HS-5 (cell line): ENCODE measurements around the gene CIAO3.

Source experiments
- DNase-seq: peaks from one replicate; pipeline ENCODE4 v3.0.0-alpha.2; 2012; ENCODE audit warnings: low read depth

The CIAO3 gene

DNA sequence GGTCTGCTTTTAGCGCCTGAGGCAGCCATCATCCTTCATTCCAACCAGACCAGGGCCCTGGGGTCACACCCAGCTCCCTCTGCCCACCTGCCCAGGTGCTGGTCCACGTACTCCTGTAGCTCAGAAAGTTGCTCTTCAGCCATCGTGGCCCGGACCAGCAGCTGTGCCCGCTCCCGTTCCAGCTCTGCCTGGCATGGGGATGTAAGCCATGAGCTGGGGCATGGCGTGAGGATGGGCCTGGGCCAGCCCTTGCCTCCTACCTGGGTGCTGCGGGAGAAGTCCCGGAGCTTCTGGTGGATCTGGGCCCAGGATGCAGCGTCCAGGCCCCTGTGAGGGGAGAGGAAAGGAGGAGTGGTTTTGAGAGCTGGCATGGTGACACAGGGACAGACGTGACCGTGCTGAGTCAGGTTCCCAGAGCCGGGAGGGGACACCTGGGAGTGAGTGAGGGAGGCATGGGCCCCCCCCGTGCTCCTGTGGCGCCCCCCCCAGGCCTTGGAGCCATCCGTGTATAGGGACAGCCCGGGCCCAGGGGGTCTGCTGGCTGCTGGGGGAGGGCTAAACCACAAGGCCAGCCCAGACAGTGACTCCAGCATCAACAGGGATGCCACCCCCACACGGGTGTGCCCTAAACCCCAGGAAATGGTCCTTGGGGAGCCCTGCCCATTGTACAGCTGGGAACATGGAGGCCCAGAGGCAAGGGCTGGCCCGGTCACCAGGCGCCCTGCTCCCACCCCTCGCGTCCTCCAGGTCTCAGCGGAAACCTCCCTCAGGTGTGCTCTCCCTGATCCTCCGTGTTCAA lies 17.8 kb downstream of the CIAO3 start:
- no peak for DNase-seq

DNA sequence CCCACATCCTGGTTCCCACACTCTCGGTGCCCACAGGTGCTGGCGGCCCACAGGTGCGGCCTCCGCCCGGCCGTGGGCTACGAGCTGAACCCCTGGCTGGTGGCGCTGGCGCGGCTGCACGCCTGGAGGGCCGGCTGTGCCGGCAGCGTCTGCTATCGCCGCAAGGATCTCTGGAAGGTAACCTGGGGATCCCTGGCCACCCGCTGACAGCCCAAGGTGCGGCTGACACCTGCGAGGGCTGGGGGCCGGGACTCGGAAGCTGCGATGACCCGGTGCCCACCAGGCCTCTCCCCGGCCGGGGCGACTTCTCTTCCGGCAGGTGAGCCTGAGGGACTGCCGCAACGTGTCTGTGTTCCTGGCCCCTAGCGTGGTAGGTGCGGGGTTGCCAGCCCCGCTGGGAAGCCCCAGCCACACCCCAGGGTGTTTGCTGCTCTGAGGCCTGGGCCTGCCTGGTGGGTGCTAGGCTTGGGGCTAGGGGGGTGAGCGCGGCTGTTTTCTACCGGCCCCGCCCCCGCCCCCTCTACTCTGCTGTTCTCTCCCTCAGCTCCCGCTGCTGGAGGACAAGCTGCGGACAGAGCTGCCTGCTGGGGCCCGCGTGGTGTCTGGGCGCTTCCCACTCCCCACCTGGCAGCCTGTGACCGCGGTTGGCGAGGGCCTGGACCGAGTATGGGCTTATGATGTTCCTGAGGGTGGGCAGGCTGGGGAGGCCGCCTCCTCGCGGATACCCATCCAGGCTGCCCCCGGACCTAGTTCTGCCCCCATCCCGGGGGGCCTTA lies 18.8 kb downstream of the CIAO3 start:
- no peak for DNase-seq

DNA sequence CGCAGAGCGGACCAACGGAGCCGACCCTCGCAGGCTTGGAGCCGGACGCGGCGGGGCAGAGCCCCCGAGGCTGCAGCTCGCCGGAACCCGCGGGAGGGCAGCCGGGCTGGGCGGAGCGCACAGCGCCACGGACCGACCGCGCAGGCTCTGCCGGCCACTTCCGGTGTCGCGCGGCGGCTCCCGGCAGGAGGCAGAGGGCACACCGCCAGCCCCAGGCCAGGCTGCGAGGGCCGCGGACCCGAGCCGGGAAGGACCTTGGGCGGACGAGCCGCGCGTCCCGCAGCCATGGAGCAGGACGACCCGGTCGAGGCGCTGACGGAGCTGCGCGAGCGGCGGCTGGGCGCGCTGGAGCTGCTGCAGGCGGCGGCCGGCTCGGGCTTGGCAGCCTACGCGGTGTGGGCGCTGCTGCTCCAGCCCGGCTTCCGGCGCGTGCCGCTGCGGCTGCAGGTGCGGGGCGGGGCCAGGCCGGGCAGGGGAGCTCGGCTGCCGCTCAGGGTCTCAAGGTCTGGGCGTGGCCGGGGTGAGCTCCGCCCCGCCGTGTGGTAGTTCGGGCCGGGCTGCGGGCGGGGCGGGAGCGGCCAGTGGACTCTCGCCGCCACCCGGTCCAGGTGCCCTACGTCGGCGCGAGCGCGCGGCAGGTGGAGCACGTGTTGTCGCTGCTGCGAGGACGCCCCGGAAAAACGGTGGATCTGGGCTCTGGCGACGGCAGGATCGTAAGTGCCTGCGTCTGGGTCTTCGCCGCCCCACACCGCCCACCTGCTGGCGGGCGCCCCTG lies 19.6 kb downstream of the CIAO3 start, which contains the start of gene ANTKMT:
TSS of gene ANTKMT (plus strand) at position 157 of the 775 bp plus-strand sequence. CDS start at position 286, 129 bp downstream.
- DNase-seq = no peak

DNA sequence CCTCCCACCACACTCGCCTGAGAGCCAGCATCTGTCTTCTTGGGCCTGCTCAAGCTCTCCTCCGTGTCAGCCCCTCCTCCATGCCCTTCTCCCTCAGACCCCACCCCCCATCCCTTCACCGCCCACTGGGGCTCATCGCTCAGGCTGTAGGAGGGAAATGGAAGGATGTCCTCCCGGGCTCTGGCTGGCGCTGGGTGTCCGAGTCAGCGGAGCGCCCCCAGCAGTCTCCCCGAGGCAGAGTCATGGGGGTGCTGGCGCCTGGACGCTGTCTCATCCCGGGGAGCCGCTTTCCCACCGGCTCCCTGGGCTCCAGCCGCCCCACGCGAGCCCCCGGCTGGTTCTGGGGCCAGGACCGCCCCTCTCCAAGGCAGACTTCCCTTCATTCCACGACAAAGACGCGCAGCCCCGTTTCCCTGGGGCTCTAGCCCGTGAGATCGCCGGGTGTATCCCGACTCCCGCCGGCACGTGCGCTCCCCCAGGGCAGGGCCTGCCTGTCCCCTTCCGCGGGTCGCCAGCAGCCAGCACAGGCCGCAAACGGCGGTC lies 20.3 kb downstream of the CIAO3 start:
- DNase-seq = no peak

DNA sequence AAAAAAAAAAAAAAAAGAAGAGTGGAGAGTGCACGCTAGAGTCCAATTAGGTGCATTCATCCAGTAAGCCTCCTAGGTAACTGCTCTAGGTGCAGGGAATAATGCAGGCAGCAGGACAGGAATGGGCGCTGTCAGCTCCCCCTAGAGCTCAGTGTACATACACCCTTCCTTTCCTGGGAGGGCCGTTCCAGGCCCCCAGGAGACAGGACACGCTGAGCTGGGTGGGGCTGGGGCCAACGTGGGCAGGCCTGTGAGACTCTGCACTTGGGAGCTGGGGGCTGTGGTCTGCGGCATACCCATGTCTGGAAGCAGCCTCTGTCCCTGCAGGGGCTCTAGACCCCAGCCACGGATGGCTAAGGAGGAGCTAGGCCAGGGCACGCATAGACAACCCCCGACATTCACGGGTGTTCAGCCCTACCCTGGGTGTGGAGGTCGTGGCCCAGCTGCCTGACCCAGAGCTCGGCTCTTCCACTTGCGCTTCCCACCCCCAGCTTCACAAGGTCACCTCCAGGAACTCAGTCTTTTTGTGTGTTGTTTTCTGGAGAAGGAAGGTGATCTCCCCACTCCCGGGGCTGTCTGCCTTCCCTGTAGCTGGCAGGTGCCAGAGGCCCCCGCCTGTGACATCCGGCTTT lies 20.9 kb downstream of the CIAO3 start:
- no peak for DNase-seq

DNA sequence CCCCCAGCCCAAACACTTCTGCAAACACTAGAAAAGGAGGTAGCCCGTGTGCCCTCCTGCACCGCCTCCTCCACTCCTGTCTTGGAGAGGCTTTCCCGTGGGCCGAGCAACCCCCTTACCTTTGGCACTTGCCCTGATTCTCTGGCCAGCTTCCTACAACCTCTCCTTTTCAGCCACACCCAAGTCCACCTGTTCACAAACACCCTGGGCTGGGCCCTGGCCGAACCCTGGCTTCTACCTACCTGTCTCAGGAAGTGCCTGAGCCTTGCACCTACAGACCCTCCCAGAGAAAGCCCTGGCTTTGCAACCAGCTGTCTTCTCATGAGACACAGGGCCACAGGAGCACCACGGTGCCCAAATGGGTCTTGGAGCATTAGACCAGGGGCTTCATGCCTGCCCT lies 21.9 kb downstream of the CIAO3 start:
- no peak for DNase-seq

DNA sequence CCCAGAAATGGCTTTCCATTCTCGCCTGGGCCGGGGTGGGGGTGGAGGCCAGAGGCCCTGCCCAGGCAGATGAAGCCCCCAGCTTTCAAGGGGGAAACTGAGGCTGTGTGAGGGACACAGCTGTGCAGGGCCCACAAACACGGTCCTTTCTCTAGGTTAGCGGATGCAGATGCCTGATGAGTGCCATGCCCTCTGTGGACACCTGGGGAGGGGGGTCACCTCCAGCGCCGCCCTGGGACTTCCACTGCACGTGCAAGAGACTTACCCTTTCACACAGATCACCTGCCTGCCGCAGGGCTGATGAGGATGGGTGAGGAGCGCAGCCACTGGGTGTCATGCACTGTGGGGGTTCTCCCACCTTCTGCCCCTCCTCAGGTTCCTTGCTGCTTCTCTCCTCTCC lies 22.4 kb downstream of the CIAO3 start:
- DNase-seq = no peak

DNA sequence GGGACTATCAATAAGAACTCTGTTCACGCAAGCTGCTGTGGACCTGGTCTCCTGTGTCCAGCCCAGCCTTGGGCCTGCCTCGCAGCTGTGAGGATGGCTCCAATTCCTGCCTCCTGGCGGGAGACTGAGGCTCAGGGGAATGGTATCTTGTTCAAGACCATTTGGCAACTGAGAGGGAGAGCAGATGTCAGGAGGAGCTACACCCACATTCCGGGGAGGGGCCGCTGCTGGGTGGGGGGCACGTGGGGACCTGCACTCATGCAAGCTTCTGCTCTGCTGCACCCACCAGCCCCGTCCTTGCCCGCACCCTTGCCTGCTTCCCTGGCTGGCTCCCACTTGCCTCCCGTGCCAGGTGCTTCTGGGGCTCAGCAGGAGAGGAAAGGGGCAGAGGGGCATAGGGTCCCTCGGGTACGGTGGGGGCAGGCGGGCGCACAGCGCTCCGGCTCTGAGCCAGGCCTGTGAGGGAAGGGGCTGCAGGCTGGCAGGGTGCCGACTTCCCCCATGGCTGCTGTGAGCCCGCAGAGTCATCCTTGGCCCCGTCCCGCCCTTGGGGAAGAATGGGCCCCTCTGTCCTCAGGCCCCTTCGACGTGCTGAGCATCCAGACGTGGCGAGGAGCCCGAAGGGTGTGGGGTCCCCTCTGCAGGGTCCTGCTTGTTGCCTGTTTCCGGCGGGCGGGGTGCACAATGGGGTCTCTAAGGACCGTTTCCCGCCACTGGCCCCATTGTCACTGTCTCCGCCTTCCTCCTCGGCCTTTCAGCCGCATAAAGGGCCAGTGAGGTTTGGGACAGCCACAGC lies 23.1 kb downstream of the CIAO3 start:
- no peak for DNase-seq

DNA sequence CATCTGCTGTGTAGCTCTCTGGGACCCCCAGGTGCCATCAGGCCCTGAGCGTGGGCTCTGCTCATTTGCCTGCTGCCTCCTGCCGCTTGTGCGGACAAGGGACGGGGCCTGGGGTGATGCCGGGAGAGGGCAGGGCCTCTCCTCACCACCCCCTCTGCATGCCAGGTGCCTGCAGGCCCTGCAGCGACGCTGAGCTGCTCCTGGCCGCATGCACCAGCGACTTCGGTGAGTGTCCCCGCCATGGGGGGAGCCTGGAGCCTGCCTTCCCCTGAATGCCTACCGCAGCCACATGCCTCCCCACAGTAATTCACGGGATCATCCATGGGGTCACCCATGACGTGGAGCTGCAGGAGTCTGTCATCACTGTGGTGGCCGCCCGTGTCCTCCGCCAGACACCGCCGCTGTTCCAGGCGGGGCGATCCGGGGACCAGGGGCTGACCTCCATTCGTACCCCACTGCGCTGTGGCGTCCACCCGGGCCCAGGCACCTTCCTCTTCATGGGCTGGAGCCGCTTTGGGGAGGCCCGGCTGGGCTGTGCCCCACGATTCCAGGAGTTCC lies 23.9 kb downstream of the CIAO3 start:
- DNase-seq = no peak

DNA sequence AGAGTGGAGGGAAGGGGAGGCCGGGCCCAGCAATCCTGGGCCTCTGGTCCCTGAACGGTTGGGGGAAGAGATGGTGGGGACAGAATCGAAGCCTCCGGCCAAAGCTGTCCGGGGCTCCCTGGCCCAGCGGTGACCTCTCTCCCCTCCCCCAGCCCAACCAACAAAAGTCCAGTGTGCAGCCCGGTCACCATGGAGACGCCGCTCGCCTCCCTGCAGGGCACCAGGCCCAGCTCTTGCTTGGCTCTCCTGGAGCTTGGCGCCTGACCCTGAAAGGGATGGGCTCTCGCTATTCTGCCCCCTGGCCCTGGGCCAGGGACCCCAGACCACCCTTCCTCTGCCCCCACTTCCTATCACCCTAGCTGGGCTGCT lies 24.6 kb downstream of the CIAO3 start:
- no peak for DNase-seq

DNA sequence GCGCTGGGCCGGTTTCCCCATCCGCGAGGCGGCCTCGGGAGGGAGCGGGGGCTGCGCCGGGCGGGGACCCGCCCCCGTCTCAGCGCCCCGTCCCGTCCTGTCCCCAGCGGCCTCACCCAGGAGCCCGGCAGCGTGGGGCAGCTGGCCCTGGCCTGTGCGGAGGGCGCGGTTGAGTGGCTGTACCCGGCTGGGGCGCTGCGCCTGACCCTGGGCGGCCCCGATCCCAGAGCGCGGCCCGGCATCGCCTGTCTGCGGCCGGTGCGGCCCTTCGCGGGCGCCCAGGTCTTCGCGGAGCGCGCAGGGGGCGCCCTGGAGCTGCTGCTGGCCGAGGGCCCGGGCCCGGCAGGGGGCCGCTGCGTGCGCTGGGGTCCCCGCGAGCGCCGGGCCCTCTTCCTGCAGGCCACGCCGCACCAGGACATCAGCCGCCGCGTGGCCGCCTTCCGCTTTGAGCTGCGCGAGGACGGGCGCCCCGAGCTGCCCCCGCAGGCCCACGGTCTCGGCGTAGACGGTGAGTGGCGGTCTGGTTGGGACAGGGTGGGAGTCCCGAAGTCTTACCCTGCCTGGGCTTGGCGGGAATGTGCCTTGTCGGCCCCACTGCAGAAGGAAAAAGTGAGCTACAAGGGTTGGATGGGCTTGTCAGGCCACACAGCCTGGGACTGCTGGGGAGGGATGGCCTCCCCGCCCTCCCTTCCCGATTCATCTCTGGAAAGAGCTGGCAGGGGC lies 25.2 kb downstream of the CIAO3 start:
- DNase-seq = no peak

DNA sequence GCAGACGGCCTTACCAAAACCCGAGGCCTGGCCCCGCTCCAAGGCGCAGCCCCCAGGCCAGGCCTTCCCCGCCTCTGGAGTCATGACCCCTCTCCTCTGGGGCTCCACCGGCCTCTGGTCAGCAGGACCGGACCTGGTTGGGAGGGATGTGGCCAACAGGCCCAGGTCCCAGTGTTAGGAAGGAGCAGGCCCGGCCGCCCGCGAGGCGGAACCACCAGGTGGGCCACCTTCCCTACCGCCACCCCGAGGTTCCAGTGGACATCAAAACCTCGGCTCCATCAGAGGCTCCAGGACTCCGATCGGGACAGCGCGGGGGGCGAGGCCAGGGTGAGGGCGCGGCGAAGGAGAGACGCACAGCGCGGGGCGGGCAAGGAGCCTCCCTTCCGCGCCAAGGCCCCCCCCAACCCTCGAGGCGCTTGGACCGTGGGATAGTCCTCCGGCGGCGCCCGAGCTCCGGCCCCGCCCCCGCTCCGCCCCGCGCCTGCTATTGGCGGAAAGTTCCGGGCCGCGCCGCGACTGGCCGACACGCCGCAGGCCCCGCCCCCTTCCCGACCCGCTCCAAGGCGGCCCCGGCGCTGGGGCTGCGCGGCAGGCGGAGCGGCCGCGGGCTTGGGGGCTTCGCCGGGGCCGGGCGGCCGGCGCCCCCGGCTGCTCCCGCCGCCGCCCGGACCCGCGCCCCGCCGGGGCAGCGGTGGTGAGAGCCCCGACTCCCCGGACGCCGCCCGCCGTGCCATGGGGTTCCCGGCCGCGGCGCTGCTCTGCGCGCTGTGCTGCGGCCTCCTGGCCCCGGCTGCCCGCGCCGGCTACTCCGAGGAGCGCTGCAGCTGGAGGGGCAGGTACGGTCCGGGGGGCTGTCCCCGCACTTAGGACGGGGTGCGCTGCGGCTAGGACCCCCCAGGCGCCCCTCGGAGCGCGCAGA lies 26.0 kb downstream of the CIAO3 start, which contains the start of gene METRN:
TSS of gene METRN (plus strand) at position 561 of the 919 bp plus-strand sequence. CDS start at position 733, 172 bp downstream.
- no peak for DNase-seq

DNA sequence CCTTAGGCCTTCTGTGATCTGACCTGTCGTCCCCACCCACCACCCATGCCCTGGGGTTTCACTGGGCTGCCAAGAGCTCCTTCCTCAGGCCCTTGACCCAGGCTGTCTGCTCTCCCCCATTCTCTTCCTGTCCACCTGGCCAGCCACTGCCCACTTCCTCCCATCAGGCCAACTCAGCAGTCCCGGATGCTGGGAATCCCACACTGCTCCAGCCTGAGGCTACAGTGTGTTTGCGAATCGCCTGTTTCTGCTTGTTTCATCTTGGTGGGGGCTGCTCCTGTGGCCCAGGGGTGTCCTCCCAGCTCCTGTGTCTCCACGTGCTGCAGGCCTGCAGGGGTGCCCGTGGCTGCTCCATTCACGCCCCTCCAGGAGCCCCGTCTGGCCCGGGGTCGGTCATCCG lies 26.7 kb downstream of the CIAO3 start:
- DNase-seq = no peak

DNA sequence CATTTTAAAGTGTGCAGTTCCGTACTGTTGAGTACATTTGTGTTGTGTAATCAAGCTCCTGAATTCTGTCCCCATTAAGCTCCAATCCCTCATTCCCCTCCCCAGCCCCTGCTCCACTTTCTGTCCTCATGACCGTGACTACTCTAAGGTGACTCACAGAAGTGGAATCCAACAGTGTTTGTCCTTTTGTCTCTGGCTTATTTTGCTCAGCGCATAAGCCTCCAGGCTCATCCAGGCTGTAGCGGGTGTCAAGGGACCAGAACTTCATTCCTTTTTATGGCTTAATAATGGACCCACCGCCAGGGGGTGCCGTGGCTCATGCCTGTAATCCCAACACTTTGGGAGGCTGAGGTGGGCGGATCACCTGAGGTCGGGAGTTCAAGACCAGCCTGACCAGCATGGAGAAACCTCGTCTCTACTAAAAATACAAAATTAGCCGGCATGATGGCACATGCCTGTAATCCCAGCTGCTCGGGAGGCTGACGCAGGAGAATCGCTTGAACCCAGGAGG lies 28.0 kb downstream of the CIAO3 start:
- peak; percentile 95 for DNase-seq

DNA sequence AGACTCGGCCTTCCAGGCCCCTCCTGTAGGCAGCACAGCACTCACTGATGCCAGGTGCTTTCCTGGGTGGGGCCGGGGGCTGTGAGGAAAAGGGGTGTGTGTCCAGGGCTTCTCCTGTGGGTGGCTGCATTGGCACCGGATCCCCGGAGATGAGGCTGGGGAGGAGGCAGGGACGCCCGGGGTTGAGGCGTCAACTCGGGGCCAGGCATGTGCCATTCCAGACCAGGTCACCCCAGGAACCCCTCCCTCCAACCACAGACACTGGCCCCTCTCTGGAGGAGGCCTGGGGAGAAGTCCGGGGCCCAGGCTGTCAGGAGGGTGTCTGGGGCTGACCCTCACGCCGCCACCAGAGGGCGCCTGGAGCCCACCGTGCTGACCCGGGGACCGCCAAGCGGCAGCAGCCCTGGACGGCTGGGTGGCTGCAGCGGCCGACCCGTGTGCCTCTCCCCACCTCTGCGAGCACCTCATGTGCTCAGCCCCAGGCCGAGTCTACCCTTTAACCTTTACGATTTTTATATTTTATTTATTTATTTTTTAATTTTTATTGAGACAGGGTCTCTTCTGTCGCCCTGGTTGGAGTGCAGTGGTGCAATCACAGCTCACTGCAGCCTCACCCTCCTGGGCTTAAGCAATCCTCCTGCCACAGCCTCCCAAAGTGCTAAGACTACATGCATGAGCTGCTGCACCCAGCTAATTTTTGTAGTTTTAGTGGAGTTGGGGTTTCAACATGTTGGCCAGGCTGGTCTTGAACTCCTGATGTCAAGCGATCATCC lies 29.1 kb downstream of the CIAO3 start:
- no peak for DNase-seq

DNA sequence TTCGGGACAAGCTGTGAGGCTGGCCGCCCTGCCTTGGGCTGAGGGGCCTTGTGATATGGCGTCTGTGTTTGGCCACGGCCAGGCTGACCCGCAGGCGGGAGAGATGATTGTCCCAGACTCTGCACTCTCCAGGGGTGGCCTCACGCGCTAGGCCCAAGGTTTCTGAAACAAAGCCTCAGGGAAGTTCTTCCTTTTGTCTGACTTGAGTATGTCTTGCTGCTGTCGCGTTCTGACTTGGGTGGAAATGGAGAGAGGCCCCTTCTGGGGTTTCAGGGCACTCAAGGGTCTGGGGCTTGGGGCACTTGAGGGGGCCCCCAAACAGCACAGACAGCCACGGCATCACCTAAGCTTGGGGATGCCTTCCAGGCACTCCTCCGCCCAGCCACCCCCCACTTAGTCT lies 29.7 kb downstream of the CIAO3 start:
- DNase-seq = no peak

DNA sequence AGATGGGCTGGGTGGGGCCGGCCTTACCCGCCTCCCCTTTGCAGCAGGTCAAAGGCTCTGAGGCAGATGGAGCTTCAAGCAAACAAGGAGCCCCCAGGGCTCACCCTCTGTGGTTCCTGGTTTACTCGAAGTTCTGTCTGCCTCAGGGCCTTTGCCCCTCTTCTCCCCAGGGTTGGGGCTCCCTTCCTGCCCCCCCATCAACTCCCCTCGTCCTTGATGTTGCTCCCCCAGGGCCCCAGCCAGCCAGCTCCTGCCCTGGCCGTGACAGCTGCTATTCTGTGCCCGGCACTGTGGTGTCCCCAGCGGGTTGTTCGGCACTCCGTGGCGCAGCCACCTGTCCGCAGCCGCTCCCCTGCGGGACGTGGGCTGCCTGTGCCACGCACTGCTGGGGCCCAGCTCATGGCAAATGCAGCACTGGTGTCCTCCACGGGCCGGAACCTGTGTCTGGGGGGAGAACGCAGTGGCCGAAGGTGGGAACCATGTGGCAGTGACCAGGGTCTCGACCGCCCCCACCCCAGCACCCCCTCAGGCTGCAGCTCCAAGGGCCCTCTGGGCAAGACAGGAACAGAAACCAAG lies 30.2 kb downstream of the CIAO3 start:
- no peak for DNase-seq
